GM12878 (cell line): Measurements from ENCODE around the gene CEP78. TPM values are rescaled to one million over a fixed set of nuclear protein-coding genes. Genes with fewer than 3 reads are reported as not detected.

Experiments
- CEBPB ChIP-seq, 2 experiments: fragments of 150-350 bp in 1 of 2; IDR thresholded peaks; 2 replicates each; pipeline ENCODE4 v1.6.1; 2012 to 2014; ENCODE audit warnings: low read depth in 2 of 2, low read length in 2 of 2, borderline replicate concordance in 1 of 2, inconsistent platforms in 1 of 2
- CHD4 ChIP-seq: fragments of 200-600 bp; sonication (generic); IDR thresholded peaks from 2 replicates; pipeline ENCODE4 v1.6.1; 2016; ENCODE audit warnings: mild to moderate bottlenecking
- EZH2 ChIP-seq: IDR thresholded peaks from 2 replicates; pipeline ENCODE4 v1.6.1; 2012; ENCODE audit warnings: low read depth, mild to moderate bottlenecking, control low read depth, inconsistent platforms, low read length, borderline replicate concordance; ENCODE audit not compliant: control insufficient read depth
- GATAD2B ChIP-seq: fragments of 450-650 bp; conservative IDR thresholded peaks from 2 replicates; pipeline ENCODE4 v1.6.1; 2017; ENCODE audit warnings: low read depth, mild to moderate bottlenecking, moderate library complexity
- MLLT1 ChIP-seq: fragments of 450-650 bp; IDR thresholded peaks from 2 replicates; pipeline ENCODE4 v1.6.1; 2016; ENCODE audit warnings: mild to moderate bottlenecking
- MYC ChIP-seq: IDR thresholded peaks from 2 replicates; pipeline ENCODE4 v1.6.1; 2011; ENCODE audit warnings: mild to moderate bottlenecking, low read length, moderate library complexity, inconsistent platforms; ENCODE audit not compliant: insufficient read depth, insufficient replicate concordance, insufficient read length, severe bottlenecking
- NFXL1 ChIP-seq: fragments of 450-650 bp; IDR thresholded peaks from 2 replicates; pipeline ENCODE4 v1.6.1; 2017; ENCODE audit warnings: antibody characterized with exemption, mild to moderate bottlenecking, borderline replicate concordance
- NKRF ChIP-seq: fragments of 450-650 bp; conservative IDR thresholded peaks from 2 replicates; pipeline ENCODE4 v1.6.1; 2017; ENCODE audit warnings: mild to moderate bottlenecking, moderate library complexity
- POLR2A ChIP-seq: IDR thresholded peaks from 2 replicates; pipeline ENCODE4 v1.6.1; 2011; ENCODE audit warnings: low read depth, mild to moderate bottlenecking, low read length
- RBBP5 ChIP-seq: fragments of 200-600 bp; sonication (generic); conservative IDR thresholded peaks from 2 replicates; pipeline ENCODE4 v1.6.1; 2016
- RUNX3 ChIP-seq: IDR thresholded peaks from 2 replicates; pipeline ENCODE4 v1.6.1; 2012; ENCODE audit warnings: low read length, inconsistent platforms
- SIX5 ChIP-seq: IDR thresholded peaks from 2 replicates; pipeline ENCODE4 v1.6.1; 2011; ENCODE audit warnings: mild to moderate bottlenecking, low read depth, low read length, moderate library complexity; ENCODE audit not compliant: severe bottlenecking
- SP1 ChIP-seq: IDR thresholded peaks from one replicate; pipeline ENCODE4 v1.6.1; 2011; ENCODE audit warnings: low read depth, low read length
- SPI1 ChIP-seq: IDR thresholded peaks from 2 replicates; pipeline ENCODE4 v1.6.1; 2011; ENCODE audit warnings: low read depth, mild to moderate bottlenecking, low read length, moderate library complexity, borderline replicate concordance; ENCODE audit not compliant: insufficient read depth
- SUZ12 ChIP-seq: fragments of 200-600 bp; sonication (generic); IDR thresholded peaks from one replicate; pipeline ENCODE4 v1.6.1; 2018; ENCODE audit warnings: antibody characterized with exemption, mild to moderate bottlenecking; ENCODE audit not compliant: unreplicated experiment
- TARDBP ChIP-seq: IDR thresholded peaks from 2 replicates; pipeline ENCODE4 v1.6.1; 2016; ENCODE audit warnings: borderline replicate concordance
- TCF3 ChIP-seq: IDR thresholded peaks from 2 replicates; pipeline ENCODE4 v1.6.1; 2012; ENCODE audit warnings: low read depth, mild to moderate bottlenecking, low read length, borderline replicate concordance; ENCODE audit not compliant: insufficient read depth
- USF1 ChIP-seq: IDR thresholded peaks from 2 replicates; pipeline ENCODE4 v1.6.1; 2011; ENCODE audit warnings: borderline replicate concordance, low read depth, mild to moderate bottlenecking, moderate library complexity, mixed read lengths, low read length; ENCODE audit not compliant: insufficient read depth; ENCODE audit errors: extremely low read length
- ZBTB40 ChIP-seq: fragments of 450-650 bp; IDR thresholded peaks from 2 replicates; pipeline ENCODE4 v1.6.1; 2016; ENCODE audit warnings: mild to moderate bottlenecking, moderate library complexity, borderline replicate concordance
- ZNF622 ChIP-seq: fragments of 450-650 bp; IDR thresholded peaks from 2 replicates; pipeline ENCODE4 v1.6.1; 2017; ENCODE audit warnings: mild to moderate bottlenecking, inconsistent platforms
- polyA plus RNA-seq, 11 experiments: library from polyadenylated mRNA; depleted of rRNA in 4 of 11; unstranded in 6 of 11; stranded (reverse) in 5 of 11; fragments of >200 nt; fragmentation: Nextera tagmentation in 4 of 11; fragmentation: Illumina TruSeq in 1 of 11; extraction: Ambion mirVana in 4 of 11; extraction: Trizol in 1 of 11; gene quantifications; 1 replicate in 1 of 11; 2 replicates in 10 of 11; pipeline versions ENCODE4 v1.2.1 to v1.2.3, GENCODE V29; 2011 to 2016; ENCODE audit warnings: inconsistent platforms in 2 of 11, missing spikeins in 2 of 11, low read depth in 1 of 11
- total RNA-seq, 4 experiments: library from RNA; depleted of rRNA in 3 of 4; stranded (reverse); fragments of >200 nt in 3 of 4; fragmentation: Illumina TruSeq in 1 of 4; extraction: Trizol in 1 of 4; gene quantifications; 2 replicates each; pipeline versions ENCODE4 v1.2.1 to v1.2.3, GENCODE V29; 2013 to 2021

Gene CEP78
- total and polyA plus RNA-seq, 10 of the 15 experiments (the other 5 are each of a cell fraction or from before 2014, with no cell fraction given), result 4.1 to 44.9 (median 27.9) TPM

- TF ChIP-seq MLLT1 (peak; percentile 79), ZBTB40 (no peak), CHD4 (no peak), NFXL1 (no peak), RBBP5 (no peak), SP1 (no peak), TCF3 (no peak), ZNF622 (no peak), MYC (no peak), POLR2A (peak; percentile 92), RUNX3 (0 out of 2 replicates have a peak, but pooled peaks have one; percentile 3), CEBPB (IDR thresholded peaks at IDR 0.05; ENCODE audit: borderline replicate concordance in 1 of 2, low read depth in 2 of 2, low read length in 2 of 2) (no peak), SUZ12 (no peak), SPI1 (no peak), EZH2 (no peak), USF1 (no peak), GATAD2B (peak; percentile 80; the same call in 1 of the 2 replicates), NKRF (peak; percentile 69; the same call in 1 of the 2 replicates), SIX5 (peak; percentile 10), TARDBP (no peak)
Measured at GRCh38 chr9:78235762-78236550, at the start of gene CEP78 (continued).
